ENCODE data around the gene LAD1. TPM values are rescaled to one million over a fixed set of nuclear protein-coding genes. Genes with fewer than 3 reads are reported as not detected.

The LAD1 gene
- total RNA-seq, 1 donor from 2014 or later, result 0.43 TPM

DNA sequence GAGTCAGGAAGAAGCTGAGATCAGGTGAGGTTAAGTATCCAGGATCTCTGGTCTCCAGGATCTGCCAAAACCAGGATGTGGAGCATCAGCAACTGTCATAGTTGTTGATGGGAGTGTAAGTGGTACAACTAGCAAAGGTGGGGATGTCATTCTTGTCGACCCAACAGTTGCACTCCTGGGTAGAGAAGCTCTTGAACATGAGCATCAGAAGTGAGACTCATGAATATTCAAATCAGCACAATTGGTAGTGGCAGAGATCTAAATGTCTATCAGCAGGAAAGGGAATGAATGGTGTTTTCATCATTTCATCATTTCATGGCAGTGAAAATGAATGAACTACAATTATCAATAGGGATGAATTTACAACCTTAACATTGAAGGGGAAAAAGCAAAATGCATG, 4.2 kb upstream of the LAD1 start:
- Histone ChIP-seq H3K27me3 (peaks cover 13% of the 10 kb centered on the region), H3K9me3 (no peaks in the 10 kb centered on the region), H3K4me1 (peaks cover 0 to 7% of the 10 kb centered on the region in 2 donors), H3K4me3 (no peak overlapping the region), H3K27ac (no peak overlapping the region), H3K36me3 (no peaks in the 10 kb centered on the region)
- TF ChIP-seq, protein P1, sequence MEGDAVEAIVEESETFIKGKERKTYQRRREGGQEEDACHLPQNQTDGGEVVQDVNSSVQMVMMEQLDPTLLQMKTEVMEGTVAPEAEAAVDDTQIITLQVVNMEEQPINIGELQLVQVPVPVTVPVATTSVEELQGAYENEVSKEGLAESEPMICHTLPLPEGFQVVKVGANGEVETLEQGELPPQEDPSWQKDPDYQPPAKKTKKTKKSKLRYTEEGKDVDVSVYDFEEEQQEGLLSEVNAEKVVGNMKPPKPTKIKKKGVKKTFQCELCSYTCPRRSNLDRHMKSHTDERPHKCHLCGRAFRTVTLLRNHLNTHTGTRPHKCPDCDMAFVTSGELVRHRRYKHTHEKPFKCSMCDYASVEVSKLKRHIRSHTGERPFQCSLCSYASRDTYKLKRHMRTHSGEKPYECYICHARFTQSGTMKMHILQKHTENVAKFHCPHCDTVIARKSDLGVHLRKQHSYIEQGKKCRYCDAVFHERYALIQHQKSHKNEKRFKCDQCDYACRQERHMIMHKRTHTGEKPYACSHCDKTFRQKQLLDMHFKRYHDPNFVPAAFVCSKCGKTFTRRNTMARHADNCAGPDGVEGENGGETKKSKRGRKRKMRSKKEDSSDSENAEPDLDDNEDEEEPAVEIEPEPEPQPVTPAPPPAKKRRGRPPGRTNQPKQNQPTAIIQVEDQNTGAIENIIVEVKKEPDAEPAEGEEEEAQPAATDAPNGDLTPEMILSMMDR (IDR thresholded peaks at IDR 0.05), result no peak
- no peak for DNase-seq (ENCODE audit: low spot score in 2 of 2)
- intact Hi-C loops (cut with DNase I), result no loop called here

DNA sequence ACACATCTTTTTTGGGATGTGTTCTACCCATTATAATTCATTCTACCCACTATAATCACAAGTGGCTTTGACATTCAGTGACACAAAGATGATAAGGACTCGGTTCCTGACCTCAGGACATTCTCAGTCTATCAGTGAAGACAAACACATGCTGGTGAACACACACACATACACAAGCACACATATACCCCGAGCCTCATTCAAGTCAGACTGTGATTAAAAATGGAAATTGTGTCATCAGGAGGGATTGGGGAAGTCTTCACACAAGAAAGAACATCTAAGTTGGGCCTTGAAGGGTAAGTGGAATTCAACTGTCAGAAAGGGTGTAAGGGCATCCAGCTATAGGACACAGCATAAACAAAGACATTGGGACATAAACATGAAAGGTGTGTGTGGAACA, 2.6 kb upstream of the LAD1 start:
- intact Hi-C loops (cut with DNase I), result no loop called here
- Histone ChIP-seq H3K27ac (no peak overlapping the region), H3K36me3 (no peaks in the 10 kb centered on the region), H3K27me3 (peaks cover 13% of the 10 kb centered on the region), H3K4me1 (peaks cover 0 to 7% of the 10 kb centered on the region in 2 donors), H3K9me3 (no peaks in the 10 kb centered on the region), H3K4me3 (no peak overlapping the region)
- no peak for DNase-seq (ENCODE audit: low spot score in 2 of 2)
- TF ChIP-seq, protein P1 (IDR thresholded peaks at IDR 0.05), result no peak

DNA sequence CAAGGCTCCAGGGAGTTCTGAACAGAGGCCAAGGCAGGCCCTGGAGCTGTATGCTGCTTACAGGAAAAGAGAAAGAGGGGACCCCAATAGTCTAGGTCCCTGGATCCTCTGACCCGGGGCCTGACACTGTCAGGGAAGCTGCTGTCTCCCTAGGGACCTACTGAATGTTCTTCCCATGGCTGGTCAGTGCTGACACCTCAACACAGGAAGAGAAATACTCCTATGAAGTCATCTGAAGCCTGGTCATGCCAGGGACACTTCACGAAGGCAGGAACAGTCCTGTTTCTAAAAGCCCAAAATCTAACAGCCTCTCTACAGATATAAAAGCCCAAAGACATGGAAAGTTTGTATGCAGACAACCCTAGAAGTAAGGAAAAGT, 1.7 kb upstream of the LAD1 start:
- DNase-seq (ENCODE audit: low spot score in 2 of 2), result no peak
- Histone ChIP-seq H3K4me3 (no peak overlapping the region), H3K9me3 (no peaks in the 10 kb centered on the region), H3K27me3 (peaks cover 13% of the 10 kb centered on the region), H3K36me3 (no peaks in the 10 kb centered on the region), H3K27ac (no peak overlapping the region), H3K4me1 (peaks cover 0 to 7% of the 10 kb centered on the region in 2 donors)
- TF ChIP-seq, protein P1 (IDR thresholded peaks at IDR 0.05), result no peak
- intact Hi-C loops (cut with DNase I), result no loop called here

DNA sequence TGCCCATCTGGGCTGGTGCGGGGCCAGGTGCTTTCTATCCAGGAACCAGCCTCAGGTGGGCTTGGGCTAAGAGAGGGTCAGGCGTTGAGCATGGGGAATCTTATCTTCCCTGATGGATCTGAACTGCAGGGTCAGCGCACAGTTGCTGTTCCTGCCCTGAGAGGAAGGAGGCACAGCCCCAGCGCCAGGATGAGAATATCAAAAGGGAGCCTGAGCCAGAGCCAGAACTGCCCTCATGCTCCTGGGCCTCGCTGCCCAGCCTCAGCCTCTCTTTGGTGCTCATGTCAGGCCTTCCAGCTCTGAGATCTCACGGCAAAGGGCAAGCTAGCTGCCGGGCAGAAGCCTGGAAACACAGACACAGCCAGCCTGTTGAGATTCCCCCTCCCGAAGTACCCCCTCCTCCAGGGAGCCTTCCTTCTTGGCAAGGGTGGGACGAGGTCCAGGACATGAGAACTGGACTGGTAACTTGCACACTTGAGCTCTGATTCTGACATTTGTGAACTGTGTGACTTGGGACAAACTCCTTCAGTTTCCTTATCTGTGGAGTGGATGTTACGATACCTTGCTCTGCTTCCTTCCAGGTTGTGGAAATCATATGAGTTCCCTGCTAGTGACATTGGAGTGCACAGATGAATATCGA, 1.2 kb upstream of the LAD1 start:
- Histone ChIP-seq H3K36me3 (no peaks in the 10 kb centered on the region), H3K9me3 (no peaks in the 10 kb centered on the region), H3K4me1 (peaks cover 0 to 7% of the 10 kb centered on the region in 2 donors), H3K4me3 (no peak overlapping the region), H3K27ac (no peak overlapping the region), H3K27me3 (peaks cover 13% of the 10 kb centered on the region)
- DNase-seq (ENCODE audit: low spot score in 2 of 2), result no peak
- TF ChIP-seq, protein P1 (IDR thresholded peaks at IDR 0.05), result no peak
- intact Hi-C loops (cut with DNase I), result no loop called here

DNA sequence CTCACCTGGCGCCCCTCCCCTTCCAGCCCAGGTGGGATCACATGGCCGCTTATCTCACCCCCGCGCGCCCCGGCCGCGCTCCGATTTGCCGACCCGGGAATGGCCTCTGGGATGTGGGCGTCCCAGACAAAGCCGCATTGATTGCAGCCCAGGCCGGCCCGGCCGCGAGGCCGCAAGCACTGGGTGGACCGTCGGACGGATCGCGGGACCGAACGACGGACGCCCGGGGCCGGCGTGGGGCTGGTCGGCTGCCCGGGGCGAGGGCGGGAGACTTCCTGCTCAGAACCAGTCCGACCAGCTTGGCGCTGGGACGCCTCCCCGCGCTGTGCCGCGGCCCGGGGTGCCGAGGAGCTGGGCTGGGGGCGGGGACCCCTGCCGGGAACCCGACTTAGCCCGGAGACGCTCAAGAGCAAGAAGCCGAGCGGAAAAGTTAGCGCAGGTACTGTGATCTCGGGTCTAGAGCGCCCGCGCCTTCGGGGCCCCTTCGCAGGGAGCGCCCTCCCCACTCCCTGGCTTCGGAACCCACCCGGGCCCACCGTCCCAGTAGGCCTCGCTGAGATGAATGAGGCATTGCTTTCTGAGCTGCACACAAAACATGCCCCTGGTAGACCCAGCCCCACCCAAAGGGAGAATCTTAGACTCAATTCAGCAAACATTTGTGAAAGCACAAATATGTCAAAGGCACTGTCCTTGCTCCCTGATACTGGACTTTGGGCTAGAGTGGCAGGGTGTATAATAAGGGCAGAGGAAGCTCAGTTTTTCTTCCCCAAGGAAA, 415 bp upstream of the LAD1 start:
- DNase-seq (ENCODE audit: low spot score in 2 of 2), result no peak
- Histone ChIP-seq H3K4me3 (peak overlapping the region; percentile 23 to 38), H3K27me3 (peaks cover 13% of the 10 kb centered on the region), H3K27ac (no peak overlapping the region), H3K36me3 (no peaks in the 10 kb centered on the region), H3K9me3 (no peaks in the 10 kb centered on the region), H3K4me1 (peaks cover 0 to 7% of the 10 kb centered on the region in 2 donors)
- intact Hi-C loops (cut with DNase I), result no loop called here
- TF ChIP-seq, protein P1 (IDR thresholded peaks at IDR 0.05), result no peak

Measured in ascending aorta (tissue), 2 donors.